ENCODE results near the gene CNOT4.

DNA sequence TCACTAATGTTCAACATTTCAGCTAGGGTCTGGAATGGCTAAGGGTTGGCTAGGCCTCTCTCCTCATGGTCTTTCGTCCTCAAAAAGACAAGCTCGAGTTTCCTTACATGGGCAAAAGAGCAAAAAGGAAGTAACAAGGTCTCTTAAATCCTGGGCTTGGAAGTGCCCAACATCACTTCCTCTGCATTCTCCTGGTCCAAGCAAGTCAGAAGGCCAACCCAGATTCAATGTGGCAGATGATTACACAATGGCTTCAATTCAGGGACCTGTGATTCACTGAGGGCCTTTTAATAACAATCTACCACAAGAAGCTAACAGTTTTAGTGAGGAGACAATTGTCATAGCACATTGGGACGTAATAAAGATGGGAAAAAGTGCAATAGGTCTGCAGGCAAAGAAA lies 43.4 kb upstream of the CNOT4 start:
- TF ChIP-seq, protein P1, sequence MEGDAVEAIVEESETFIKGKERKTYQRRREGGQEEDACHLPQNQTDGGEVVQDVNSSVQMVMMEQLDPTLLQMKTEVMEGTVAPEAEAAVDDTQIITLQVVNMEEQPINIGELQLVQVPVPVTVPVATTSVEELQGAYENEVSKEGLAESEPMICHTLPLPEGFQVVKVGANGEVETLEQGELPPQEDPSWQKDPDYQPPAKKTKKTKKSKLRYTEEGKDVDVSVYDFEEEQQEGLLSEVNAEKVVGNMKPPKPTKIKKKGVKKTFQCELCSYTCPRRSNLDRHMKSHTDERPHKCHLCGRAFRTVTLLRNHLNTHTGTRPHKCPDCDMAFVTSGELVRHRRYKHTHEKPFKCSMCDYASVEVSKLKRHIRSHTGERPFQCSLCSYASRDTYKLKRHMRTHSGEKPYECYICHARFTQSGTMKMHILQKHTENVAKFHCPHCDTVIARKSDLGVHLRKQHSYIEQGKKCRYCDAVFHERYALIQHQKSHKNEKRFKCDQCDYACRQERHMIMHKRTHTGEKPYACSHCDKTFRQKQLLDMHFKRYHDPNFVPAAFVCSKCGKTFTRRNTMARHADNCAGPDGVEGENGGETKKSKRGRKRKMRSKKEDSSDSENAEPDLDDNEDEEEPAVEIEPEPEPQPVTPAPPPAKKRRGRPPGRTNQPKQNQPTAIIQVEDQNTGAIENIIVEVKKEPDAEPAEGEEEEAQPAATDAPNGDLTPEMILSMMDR (IDR thresholded peaks at IDR 0.05 in 8 of 11, conservative IDR thresholded peaks at IDR 0.05 in 3 of 11): no peak
- TF ChIP-seq POLR2A (IDR thresholded peaks at IDR 0.05): no peak

Data from spleen (tissue), 7 donors.